Tibial nerve (tissue), 4 donors: ENCODE measurements around the gene TTLL3. TPM values are rescaled to one million over a fixed set of nuclear protein-coding genes. Genes with fewer than 3 reads are reported as not detected.
A peak's percentile ranks its signal among the peaks of the same experiment; 100 is the strongest.
"Not testable (repeated sequence)": the region's sequence is repeated elsewhere in the genome, so short reads cannot be mapped to it uniquely, and the experiment has no call there.

Experiments
- DNase-seq, 2 donors: peaks; one replicate each; pipeline ENCODE4 v3.0.0-alpha.2; 2019; ENCODE audit warnings: low spot score in 2 of 2
- H3K27ac ChIP-seq, 4 donors: fragments of 200-600 bp; sonication (generic) in 3 of 4; one replicate each; pipeline ENCODE4 v1.5.1; 2017 to 2019; ENCODE audit warnings: mild to moderate bottlenecking in 1 of 4
- H3K27me3 ChIP-seq, 2 donors: fragments of 200-600 bp; sonication (generic) in 1 of 2; one replicate each; pipeline versions ENCODE4 v1.5.1 to v1.6.0; 2017 to 2019
- H3K36me3 ChIP-seq, 3 donors: fragments of 200-600 bp; sonication (generic); one replicate each; pipeline ENCODE4 v1.5.1; 2018 to 2019
- H3K4me1 ChIP-seq, 4 donors: fragments of 200-600 bp; sonication (generic) in 3 of 4; one replicate each; pipeline ENCODE4 v1.5.1; 2017 to 2019
- H3K4me3 ChIP-seq, 4 donors: fragments of 200-600 bp; sonication (generic) in 3 of 4; one replicate each; pipeline ENCODE4 v1.5.1; 2017 to 2019; ENCODE audit warnings: mild to moderate bottlenecking in 1 of 4, moderate library complexity in 1 of 4
- H3K9me3 ChIP-seq, 4 donors: fragments of 200-600 bp; sonication (generic) in 3 of 4; one replicate each; pipeline ENCODE4 v1.5.1; 2017 to 2019
- EP300 ChIP-seq, 2 donors: sonication (generic); formaldehyde crosslinking; IDR thresholded peaks; one replicate each; pipeline ENCODE4 v1.6.1; 2017; ENCODE audit warnings: antibody characterized with exemption in 2 of 2, mild to moderate bottlenecking in 1 of 2
- POLR2A ChIP-seq, 2 donors: fragments of 450-650 bp; IDR thresholded peaks; one replicate each; pipeline ENCODE4 v1.6.1; 2017; ENCODE audit warnings: antibody characterized with exemption in 2 of 2, mild to moderate bottlenecking in 2 of 2, moderate library complexity in 2 of 2
- WGBS, 2 donors: methylation state at CpG; one replicate each; pipeline ENCODE4 v1.1.5; 2018; 5-methylcytosine and 5-hydroxymethylcytosine counted together
- total RNA-seq, 4 donors: library from RNA; depleted of rRNA; stranded (reverse); fragments of >200 nt; gene quantifications; one replicate each; pipeline ENCODE4 v1.1.0, GENCODE V29; 2016
- TF ChIP-seq, protein P1 (sequence below), 5 experiments: fragments of 200-600 bp in 3 of 5; fragments of 450-650 bp in 2 of 5; sonication (generic) in 3 of 5; IDR thresholded peaks; one replicate each; pipeline ENCODE4 v1.5.1; 2016 to 2019; ENCODE audit warnings: antibody characterized with exemption in 5 of 5, mild to moderate bottlenecking in 3 of 5, moderate library complexity in 2 of 5

Gene TTLL3
- total RNA-seq, 4 donors from 2014 or later, result 58.2 to 173 (median 120) TPM

DNA sequence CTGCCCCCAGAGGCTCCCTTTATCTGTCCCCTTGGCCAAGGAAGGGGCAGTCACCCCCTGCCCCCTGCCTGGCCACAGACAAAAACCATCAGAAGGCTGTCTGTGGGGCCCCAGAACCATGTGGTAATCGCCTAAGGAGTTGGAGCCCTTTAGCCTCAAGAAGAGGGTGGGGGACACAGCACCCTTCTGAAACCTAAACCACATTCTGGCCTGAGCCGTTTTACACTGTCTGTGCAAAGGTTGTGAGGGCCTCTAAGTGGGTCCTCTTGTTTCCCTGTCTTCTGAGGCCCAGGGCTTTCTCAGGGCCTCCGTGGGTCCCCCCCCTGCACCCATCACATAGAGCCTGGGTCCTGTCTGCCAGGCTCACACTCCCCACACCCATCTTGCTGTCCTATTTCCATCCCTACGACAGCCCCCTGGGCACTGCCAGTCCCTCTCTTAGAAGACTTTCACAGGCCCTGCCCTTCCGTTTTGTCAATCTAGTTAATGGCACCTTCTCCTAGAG is 51.6 kb downstream of the TTLL3 start:
- Histone ChIP-seq H3K4me3 (no peak overlapping the region), H3K27ac (peak overlapping the region in 3 of 4 donors; percentile 36 to 89 (median 88)), H3K4me1 (peaks cover 0 to 40% (median 8%) of the 10 kb centered on the region in 4 donors), H3K9me3 (no peaks in the 10 kb centered on the region), H3K27me3 (no peaks in the 10 kb centered on the region), H3K36me3 (no peaks in the 10 kb centered on the region)
- 75 to 82% methylated on average over 5 of the region's 5 CpGs for WGBS, 2 donors
- TF ChIP-seq POLR2A (IDR thresholded peaks at IDR 0.05), result no peak
- no peak for TF ChIP-seq EP300 (IDR thresholded peaks at IDR 0.05)
- no peak for DNase-seq

- TF ChIP-seq POLR2A (IDR thresholded peaks at IDR 0.05) (no peak), EP300 (IDR thresholded peaks at IDR 0.05) (peak in 1 of 2 donors; percentile 20)
- TF ChIP-seq, protein P1, sequence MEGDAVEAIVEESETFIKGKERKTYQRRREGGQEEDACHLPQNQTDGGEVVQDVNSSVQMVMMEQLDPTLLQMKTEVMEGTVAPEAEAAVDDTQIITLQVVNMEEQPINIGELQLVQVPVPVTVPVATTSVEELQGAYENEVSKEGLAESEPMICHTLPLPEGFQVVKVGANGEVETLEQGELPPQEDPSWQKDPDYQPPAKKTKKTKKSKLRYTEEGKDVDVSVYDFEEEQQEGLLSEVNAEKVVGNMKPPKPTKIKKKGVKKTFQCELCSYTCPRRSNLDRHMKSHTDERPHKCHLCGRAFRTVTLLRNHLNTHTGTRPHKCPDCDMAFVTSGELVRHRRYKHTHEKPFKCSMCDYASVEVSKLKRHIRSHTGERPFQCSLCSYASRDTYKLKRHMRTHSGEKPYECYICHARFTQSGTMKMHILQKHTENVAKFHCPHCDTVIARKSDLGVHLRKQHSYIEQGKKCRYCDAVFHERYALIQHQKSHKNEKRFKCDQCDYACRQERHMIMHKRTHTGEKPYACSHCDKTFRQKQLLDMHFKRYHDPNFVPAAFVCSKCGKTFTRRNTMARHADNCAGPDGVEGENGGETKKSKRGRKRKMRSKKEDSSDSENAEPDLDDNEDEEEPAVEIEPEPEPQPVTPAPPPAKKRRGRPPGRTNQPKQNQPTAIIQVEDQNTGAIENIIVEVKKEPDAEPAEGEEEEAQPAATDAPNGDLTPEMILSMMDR (IDR thresholded peaks at IDR 0.05), result peak; percentile 13 to 62 (median 46)
- H3K27me3 ChIP-seq, result no peaks in the 10 kb centered on the region
- H3K4me3 ChIP-seq, result peak overlapping the region; percentile 17 to 50 (median 36)
- WGBS, 2 donors, result 16 to 23% methylated on average over 21 to 45 of the region's 45 CpGs
- H3K27ac ChIP-seq, result peak overlapping the region; percentile 75 to 89 (median 83)
- peak; percentile 20 to 28 for DNase-seq
- peaks cover 0 to 40% (median 8%) of the 10 kb centered on the region in 4 donors for H3K4me1 ChIP-seq
- no peaks in the 10 kb centered on the region for H3K9me3 ChIP-seq
- no peaks in the 10 kb centered on the region for H3K36me3 ChIP-seq
Measured at GRCh38 chr3:9862391-9863057, 52.5 kb downstream of the TTLL3 start.

DNA sequence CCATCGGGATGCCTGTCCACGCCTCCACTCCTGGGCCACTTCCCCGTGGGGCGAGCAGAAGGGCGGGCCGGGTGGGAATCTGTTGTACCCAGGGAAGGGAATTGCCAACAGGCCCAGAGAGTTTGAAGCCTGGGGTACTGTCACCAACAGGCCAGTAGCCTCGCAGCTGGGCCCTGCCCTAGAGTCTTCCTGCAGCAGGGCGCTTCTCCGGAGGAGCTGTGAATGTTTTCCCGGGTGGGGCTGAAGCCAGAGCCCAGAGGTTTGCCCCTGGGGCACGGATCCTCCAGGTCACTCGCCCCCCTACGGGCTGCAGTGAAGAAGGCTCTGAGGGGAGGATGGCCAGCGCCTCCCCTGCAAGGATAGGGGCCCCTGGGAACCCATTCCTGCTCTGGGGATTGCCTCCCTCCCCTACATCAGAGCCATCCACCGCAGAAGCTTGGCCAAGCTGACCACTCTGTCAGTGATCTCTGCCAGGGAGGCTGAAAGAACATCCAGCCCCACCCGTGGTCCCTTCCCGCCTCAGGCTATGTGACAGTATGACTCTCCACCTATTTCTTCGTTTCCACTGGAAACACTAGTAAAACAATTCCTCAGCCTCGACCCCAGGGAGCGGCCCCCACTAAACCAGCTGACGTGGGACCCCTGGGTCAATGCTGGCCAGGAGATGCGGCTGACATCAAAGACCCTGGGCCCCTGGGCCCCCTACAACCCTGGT is 53.2 kb downstream of the TTLL3 start:
- H3K27ac ChIP-seq, result peak overlapping the region; percentile 75 to 89 (median 83)

DNA sequence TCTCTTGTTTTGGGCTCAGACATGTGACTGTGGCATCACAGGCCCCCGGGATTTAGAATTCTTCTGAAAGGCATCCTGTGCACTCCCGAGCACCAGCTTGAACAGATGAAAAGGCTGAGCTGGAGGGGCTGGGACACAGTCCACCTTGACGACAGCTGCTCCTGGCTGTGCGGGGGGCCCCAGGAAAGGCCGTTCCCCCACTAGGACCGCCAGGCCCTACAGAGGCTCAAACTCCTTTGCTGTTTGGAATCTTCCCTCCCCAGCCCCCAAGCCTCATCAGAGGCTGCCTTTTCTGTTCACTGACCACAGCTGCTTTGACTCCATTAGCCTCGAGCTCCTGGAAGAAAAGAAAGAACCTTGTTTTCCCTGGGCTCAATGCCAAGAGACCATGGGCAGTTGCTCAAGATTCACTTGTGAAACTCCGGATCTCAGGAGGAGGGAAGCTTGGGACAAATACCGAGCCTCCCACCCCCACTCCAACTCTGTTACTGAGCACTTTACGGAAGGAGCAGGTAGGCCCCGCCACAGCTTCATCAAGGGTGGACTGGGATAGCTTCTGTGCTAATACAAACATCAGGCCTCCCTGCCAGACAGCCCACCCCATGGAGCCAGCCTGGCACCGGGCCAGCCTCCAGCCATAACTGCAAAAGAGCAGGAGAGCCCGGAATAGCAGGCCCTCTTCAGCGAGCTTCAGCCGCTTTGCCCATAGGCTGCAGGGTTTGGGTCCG is 54.3 kb downstream of the TTLL3 start:
- H3K27ac ChIP-seq, result peak overlapping the region; percentile 75 to 89 (median 82)
- WGBS, 2 donors, result 22 to 23% methylated on average over 15 to 16 of the region's 16 CpGs
- peaks cover 0 to 40% (median 8%) of the 10 kb centered on the region in 4 donors for H3K4me1 ChIP-seq
- no peaks in the 10 kb centered on the region for H3K36me3 ChIP-seq
- peak; percentile 13 to 77 for TF ChIP-seq EP300 (IDR thresholded peaks at IDR 0.05)
- TF ChIP-seq POLR2A (IDR thresholded peaks at IDR 0.05), result peak in 1 of 2 donors; percentile 47
- TF ChIP-seq, protein P1 (IDR thresholded peaks at IDR 0.05), result no peak
- peak; percentile 67 to 87 for DNase-seq
- no peaks in the 10 kb centered on the region for H3K27me3 ChIP-seq
- H3K9me3 ChIP-seq, result no peaks in the 10 kb centered on the region
- H3K4me3 ChIP-seq, result peak overlapping the region in 3 of 4 donors; percentile 11 to 30 (median 15)

More for the DNA sequence above, 53.2 kb downstream of the TTLL3 start:
- Histone ChIP-seq H3K4me1 (peaks cover 0 to 40% (median 8%) of the 10 kb centered on the region in 4 donors), H3K4me3 (peak overlapping the region; percentile 17 to 50 (median 36)), H3K36me3 (no peaks in the 10 kb centered on the region), H3K27me3 (no peaks in the 10 kb centered on the region), H3K9me3 (no peaks in the 10 kb centered on the region)
- WGBS, 2 donors, result 60 to 62% methylated on average over 18 to 21 of the region's 22 CpGs
- TF ChIP-seq POLR2A (IDR thresholded peaks at IDR 0.05) (no peak), EP300 (IDR thresholded peaks at IDR 0.05) (no peak)
- TF ChIP-seq, protein P1 (IDR thresholded peaks at IDR 0.05), result no peak
- DNase-seq, result no peak

DNA sequence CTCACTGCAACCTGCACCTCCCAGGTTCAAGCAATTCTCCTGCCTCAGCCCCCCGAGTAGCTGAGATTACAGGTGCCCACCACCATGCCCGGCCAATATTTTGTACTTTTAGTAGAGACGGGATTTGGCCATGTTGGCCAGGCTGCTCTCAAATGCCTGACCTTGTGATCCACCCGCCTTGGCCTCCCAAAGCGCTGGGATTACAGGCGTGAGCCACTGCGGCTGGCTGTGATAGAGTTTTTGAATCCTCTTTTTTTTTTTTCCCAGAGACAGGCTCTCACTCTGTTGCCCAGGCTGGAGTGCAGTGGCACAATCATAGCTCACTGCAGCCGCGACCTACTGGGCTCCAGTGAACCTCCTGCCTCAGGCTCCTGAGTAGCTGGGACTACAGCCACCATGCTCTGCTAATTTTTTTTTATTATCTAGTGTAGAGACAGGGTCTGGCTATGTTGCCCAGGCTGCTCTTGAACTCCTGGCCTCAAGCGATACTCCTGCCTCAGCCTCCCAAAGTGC is 55.1 kb downstream of the TTLL3 start:
- Histone ChIP-seq H3K4me1 (peaks cover 0 to 40% (median 8%) of the 10 kb centered on the region in 4 donors), H3K4me3 (peak overlapping the region in 3 of 4 donors; percentile 7 to 30 (median 11)), H3K27ac (peak overlapping the region; percentile 75 to 89 (median 82))
- H3K36me3 ChIP-seq, H3K27me3 ChIP-seq, DNase-seq, H3K9me3 ChIP-seq: not testable (repeated sequence)
- WGBS, 2 donors, result 52 to 59% methylated on average over 10 of the region's 10 CpGs
